MCF 10A (cell line): Measurements from ENCODE around the gene C4orf36. TPM values are rescaled to one million over a fixed set of nuclear protein-coding genes. Genes with fewer than 3 reads are reported as not detected.

Experiments used
- BruUV-seq: library from RNA; stranded (reverse); fragments of 400-500 nt; replicated peaks from 2 replicates; lab custom pipeline; 2021; lab: Mats Ljungman, UMichigan
- CTCF ChIA-PET: fragments of 300-600 bp; sonication (Branson Sonifier 250); formaldehyde crosslinking; extraction: SDS; loops from one replicate; lab custom pipeline; 2021; ENCODE audit warnings: antibody characterized with exemption, inconsistent platforms; lab: Yijun Ruan, JAX
- POLR2A ChIA-PET: fragments of 300-600, 350-650 bp; sonication (Branson Sonifier 250); formaldehyde crosslinking; extraction: SDS; loops from one replicate; lab custom pipeline; 2020; ENCODE audit warnings: antibody characterized with exemption, inconsistent platforms; lab: Yijun Ruan, JAX
- DNase-seq: peaks from one replicate; pipeline ENCODE4 v3.0.0-alpha.2; 2018; ENCODE audit not compliant: unreplicated experiment
- H3K27ac Mint-ChIP-seq: one replicate; pipeline ENCODE4 v1.8.0; 2022; ENCODE audit warnings: mild to moderate bottlenecking, low read depth, mixed read lengths; ENCODE audit not compliant: unreplicated experiment
- H3K27me3 Mint-ChIP-seq: one replicate; pipeline ENCODE4 v1.8.0; 2022; ENCODE audit warnings: mixed read lengths; ENCODE audit not compliant: insufficient read depth, unreplicated experiment
- H3K36me3 Mint-ChIP-seq: one replicate; pipeline ENCODE4 v1.8.0; 2022; ENCODE audit warnings: mild to moderate bottlenecking, moderate library complexity, mixed read lengths; ENCODE audit not compliant: insufficient read depth, unreplicated experiment
- H3K4me1 Mint-ChIP-seq: one replicate; pipeline ENCODE4 v1.8.0; 2022; ENCODE audit warnings: mixed read lengths; ENCODE audit not compliant: insufficient read depth, unreplicated experiment
- H3K4me3 Mint-ChIP-seq: one replicate; pipeline ENCODE4 v1.8.0; 2022; ENCODE audit warnings: mild to moderate bottlenecking, moderate library complexity, mixed read lengths; ENCODE audit not compliant: unreplicated experiment
- H3K9me3 Mint-ChIP-seq: one replicate; pipeline ENCODE4 v1.8.0; 2022; ENCODE audit warnings: mixed read lengths; ENCODE audit not compliant: unreplicated experiment
- CTCF ChIP-seq: fragments of 200-600 bp; IDR thresholded peaks from one replicate; pipeline ENCODE4 v1.8.0; 2022; ENCODE audit warnings: antibody characterized with exemption, mild to moderate bottlenecking; ENCODE audit not compliant: unreplicated experiment
- intact Hi-C: fragments of 100-400 bp; cut with micrococcal nuclease; formaldehyde crosslinking; loops from 2 replicates; pipeline ENCODE4 v1.14.1; 2022
- total RNA-seq: library from RNA; stranded (reverse); gene quantifications from 2 replicates; pipeline ENCODE4 v1.2.3, GENCODE V29; 2022

C4orf36 gene
- total RNA-seq, 1 experiment from 2014 or later = 2.9 TPM

- TF ChIP-seq CTCF = no peak
- intact Hi-C loops = no loop called here
- ChIA-PET CTCF (interaction anchor here (0.6 to 1.7 kb wide), 10 partner anchors 15 to 1560 kb away, joined by 3 to 4 read pairs (median 3); no protein-coding TSS in a partner anchor), POLR2A (interaction anchor here (0.6 to 5.2 kb wide), 40 partner anchors 8 to 1080 kb away, joined by 3 to 111 read pairs (median 4); partner anchors contain the start of genes AFF1 and HSD17B11)
- BruUV-seq = no TSS peak
- H3K27me3 Mint-ChIP-seq = no peaks in the 10 kb centered on the region
- peak overlapping the region; percentile 88 for H3K27ac Mint-ChIP-seq
- peaks cover 45% of the 10 kb centered on the region for H3K4me1 Mint-ChIP-seq
- DNase-seq = peak; percentile 99
- H3K36me3 Mint-ChIP-seq = peaks cover 19% of the 10 kb centered on the region
- peak overlapping the region; percentile 32 for H3K4me3 Mint-ChIP-seq
- H3K9me3 Mint-ChIP-seq = no peaks in the 10 kb centered on the region
Measured at GRCh38 chr4:86927843-86928395, 35.7 kb upstream of the C4orf36 start.

DNA sequence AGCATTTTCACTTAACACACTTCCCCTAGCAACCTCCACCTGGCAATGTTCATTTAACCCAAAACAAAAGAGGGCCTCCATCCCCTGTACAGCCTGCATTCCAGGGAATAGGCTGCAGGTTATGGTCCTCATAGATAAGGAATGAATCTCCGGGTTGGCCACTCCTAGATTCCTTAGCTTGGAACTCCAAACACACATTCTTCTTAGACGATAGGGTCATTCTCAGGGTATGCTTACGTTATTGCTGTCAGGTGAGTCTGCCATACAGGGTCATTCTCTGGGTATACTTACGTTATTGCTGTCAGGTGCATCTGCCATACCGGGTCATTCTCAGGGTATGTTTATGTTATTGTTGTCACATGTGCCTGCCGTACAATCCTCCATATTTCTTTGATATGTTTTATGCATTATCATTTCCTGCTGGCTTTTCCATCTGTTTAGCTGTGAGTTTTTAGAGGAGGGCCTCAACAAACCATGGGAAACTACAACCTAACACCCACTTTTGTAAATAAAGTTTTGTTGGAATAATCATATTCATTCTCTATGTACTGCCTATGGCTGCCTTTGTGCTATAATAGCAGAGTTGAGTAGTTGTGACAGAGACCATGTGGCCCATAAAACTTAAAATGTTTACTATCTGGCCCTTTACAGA is 34.3 kb upstream of the C4orf36 start:
- Mint-ChIP-seq H3K27ac (peak overlapping the region; percentile 88), H3K4me1 (peaks cover 59% of the 10 kb centered on the region), H3K9me3 (no peaks in the 10 kb centered on the region), H3K36me3 (peaks cover 12% of the 10 kb centered on the region), H3K4me3 (peak overlapping the region; percentile 20), H3K27me3 (no peaks in the 10 kb centered on the region)
- ChIA-PET POLR2A (interaction anchor here (1.1 to 5.2 kb wide), 16 partner anchors 11 to 431 kb away, joined by 3 to 111 read pairs (median 5); partner anchors contain the start of gene AFF1), CTCF (interaction anchor here (0.7 to 1.7 kb wide), 3 partner anchors 28 to 167 kb away, joined by 4 to 9 read pairs (median 4); no protein-coding TSS in a partner anchor)
- BruUV-seq = no TSS peak
- TF ChIP-seq CTCF = no peak
- intact Hi-C loops = no loop called here
- peak; percentile 30 for DNase-seq

- ChIA-PET CTCF (interaction anchor here (0.6 to 5.3 kb wide), 4 partner anchors 10 to 195 kb away, joined by 3 to 61 read pairs (median 44); partner anchors contain the start of gene AFF1), POLR2A (interaction anchor here (0.7 to 7.6 kb wide), 8 partner anchors 11 to 197 kb away, joined by 3 to 146 read pairs (median 6); partner anchors contain the start of gene AFF1)
- TF ChIP-seq CTCF = no peak
- Mint-ChIP-seq H3K9me3 (peaks cover 6% of the 10 kb centered on the region), H3K4me3 (no peak overlapping the region), H3K36me3 (peaks cover 5% of the 10 kb centered on the region), H3K27me3 (no peaks in the 10 kb centered on the region), H3K4me1 (peaks cover 62% of the 10 kb centered on the region), H3K27ac (peak overlapping the region; percentile 14)
- BruUV-seq = no TSS peak
- intact Hi-C loops = loop anchor here (5.0 kb wide), 1 partner anchor 312 kb away; no protein-coding TSS in a partner anchor
- peak; percentile 45 for DNase-seq
Measured at GRCh38 chr4:86924811-86925210, 32.6 kb upstream of the C4orf36 start.
